IMR-90 (cell line): ENCODE data around the gene CAP2. TPM values are rescaled to one million over a fixed set of nuclear protein-coding genes. Genes with fewer than 3 reads are reported as not detected.

Source experiments
- ATAC-seq: fragments of 200-7000 bp; cut with Tn5 transposase; 2 replicates; pipeline ENCODE4 v1.9.1; 2020; ENCODE audit warnings: low read depth, mild to moderate bottlenecking, moderate library complexity
- BruUV-seq: library from RNA; stranded (reverse); fragments of 400-500 nt; replicated peaks from 2 replicates; lab custom pipeline; 2021; lab: Mats Ljungman, UMichigan
- CTCF ChIA-PET: fragments of 300-600 bp; formaldehyde crosslinking; extraction: SDS; loops from one replicate; lab custom pipeline; 2021; ENCODE audit warnings: antibody characterized with exemption; lab: Yijun Ruan, JAX
- POLR2A ChIA-PET: fragments of 300-600 bp; sonication (Branson Sonifier 250); formaldehyde crosslinking; loops from one replicate; lab custom pipeline; 2022; ENCODE audit warnings: antibody characterized with exemption; ENCODE audit not compliant: unreplicated experiment; lab: Charles Lee
- DNase-seq: peaks from one replicate; pipeline ENCODE4 v3.0.0; 2013
- H2AFZ ChIP-seq: replicated peaks from 2 replicates; pipeline ENCODE3; 2013; ENCODE audit warnings: low read length, mild to moderate bottlenecking; ENCODE audit not compliant: poor library complexity
- H2AK5ac ChIP-seq: 2 replicates; pipeline ENCODE4 v1.6.1; 2013; ENCODE audit warnings: low read depth, low read length, inconsistent platforms
- H2AK9ac ChIP-seq: replicated peaks from 2 replicates; pipeline ENCODE3; 2013; ENCODE audit warnings: mild to moderate bottlenecking, low read depth, low read length, moderate library complexity; ENCODE audit not compliant: poor library complexity
- H2BK120ac ChIP-seq: 2 replicates; pipeline ENCODE4 v1.6.1; 2013; ENCODE audit warnings: low read depth, low read length, inconsistent platforms
- H2BK15ac ChIP-seq: 3 replicates; pipeline ENCODE4 v1.6.1; 2013; ENCODE audit warnings: low read depth, low read length, inconsistent platforms
- H2BK20ac ChIP-seq: 2 replicates; pipeline ENCODE4 v1.6.1; 2013; ENCODE audit warnings: low read depth, mild to moderate bottlenecking, inconsistent platforms, low read length, moderate library complexity
- H2BK5ac ChIP-seq: 2 replicates; pipeline ENCODE4 v1.6.1; 2013; ENCODE audit warnings: mild to moderate bottlenecking, low read depth, low read length, inconsistent platforms; ENCODE audit not compliant: poor library complexity, severe bottlenecking
- H3K14ac ChIP-seq: replicated peaks from 2 replicates; pipeline ENCODE4 v1.6.1; 2013; ENCODE audit warnings: low read depth, low read length, inconsistent platforms
- H3K18ac ChIP-seq: 2 replicates; pipeline ENCODE4 v1.6.1; 2013; ENCODE audit warnings: low read depth, low read length, control low read depth
- H3K23ac ChIP-seq: 2 replicates; pipeline ENCODE4 v1.6.1; 2013; ENCODE audit warnings: low read depth, low read length, inconsistent platforms
- H3K27ac ChIP-seq: 2 replicates; pipeline ENCODE4 v1.5.1; 2013; ENCODE audit warnings: mild to moderate bottlenecking, control low read depth, low read length; ENCODE audit not compliant: insufficient read depth
- H3K27me3 ChIP-seq: 2 replicates; pipeline ENCODE4 v1.6.1; 2013; ENCODE audit warnings: low read length; ENCODE audit not compliant: control insufficient read depth, insufficient read depth
- H3K36me3 ChIP-seq: 2 replicates; pipeline ENCODE4 v1.6.1; 2013; ENCODE audit warnings: low read length, mixed read lengths; ENCODE audit not compliant: control insufficient read depth, insufficient read depth
- H3K4ac ChIP-seq: 2 replicates; pipeline ENCODE4 v1.6.1; 2013; ENCODE audit warnings: low read depth, low read length, inconsistent platforms
- H3K4me1 ChIP-seq: 2 replicates; pipeline ENCODE4 v1.6.1; 2013; ENCODE audit warnings: low read length, mixed read lengths; ENCODE audit not compliant: control insufficient read depth, insufficient read depth
- H3K4me2 ChIP-seq: 2 replicates; pipeline ENCODE4 v1.6.1; 2013; ENCODE audit warnings: low read depth, mild to moderate bottlenecking, control low read depth, low read length, moderate library complexity
- H3K4me3 ChIP-seq: 2 replicates; pipeline ENCODE4 v1.5.1; 2013; ENCODE audit warnings: low read depth, mild to moderate bottlenecking, control low read depth, low read length, moderate library complexity; ENCODE audit not compliant: insufficient read depth
- H3K56ac ChIP-seq: 2 replicates; pipeline ENCODE4 v1.6.1; 2013; ENCODE audit warnings: low read length, inconsistent platforms; ENCODE audit not compliant: insufficient read depth; ENCODE audit errors: extremely low read depth
- H3K79me1 ChIP-seq, 2 experiments: 2 replicates each; pipeline ENCODE4 v1.6.1; 2013; ENCODE audit warnings: low read length in 2 of 2, inconsistent platforms in 1 of 2, low read depth in 1 of 2
- H3K9ac ChIP-seq: 2 replicates; pipeline ENCODE4 v1.6.1; 2013; ENCODE audit warnings: low read depth, low read length, control low read depth
- H3K9me1 ChIP-seq: 2 replicates; pipeline ENCODE4 v1.6.1; 2013; ENCODE audit warnings: low read length, inconsistent platforms; ENCODE audit not compliant: insufficient read depth
- H3K9me3 ChIP-seq: 2 replicates; pipeline ENCODE4 v1.6.1; 2013; ENCODE audit warnings: low read length; ENCODE audit not compliant: control insufficient read depth, insufficient read depth
- H4K20me1 ChIP-seq: 2 replicates; pipeline ENCODE4 v1.6.1; 2013; ENCODE audit warnings: low read length, inconsistent platforms; ENCODE audit not compliant: insufficient read depth
- H4K5ac ChIP-seq: 2 replicates; pipeline ENCODE4 v1.6.1; 2013; ENCODE audit warnings: mild to moderate bottlenecking, low read depth, low read length, control low read depth
- H4K8ac ChIP-seq, 2 experiments: 2 replicates each; pipeline ENCODE4 v1.6.1; 2013; ENCODE audit warnings: low read depth in 2 of 2, low read length in 2 of 2, control low read depth in 1 of 2, inconsistent platforms in 1 of 2
- H4K91ac ChIP-seq: 2 replicates; pipeline ENCODE4 v1.6.1; 2013; ENCODE audit warnings: low read depth, low read length, inconsistent platforms; ENCODE audit not compliant: insufficient read depth
- CEBPB ChIP-seq: IDR thresholded peaks from 2 replicates; pipeline ENCODE4 v1.6.1; 2012; ENCODE audit warnings: low read depth, low read length, improper control_type of control experiment
- CHD1 ChIP-seq: IDR thresholded peaks from 2 replicates; pipeline ENCODE4 v1.6.1; 2012; ENCODE audit warnings: low read depth, low read length, improper control_type of control experiment
- FOS ChIP-seq: fragments of 150-350 bp; IDR thresholded peaks from 2 replicates; pipeline ENCODE4 v1.6.1; 2016; ENCODE audit warnings: low read depth, low read length
- MAFK ChIP-seq: IDR thresholded peaks from 2 replicates; pipeline ENCODE4 v1.6.1; 2012; ENCODE audit warnings: low read depth, low read length, improper control_type of control experiment
- MXI1 ChIP-seq: IDR thresholded peaks from 2 replicates; pipeline ENCODE4 v1.6.1; 2012; ENCODE audit warnings: low read depth, mild to moderate bottlenecking, low read length, moderate library complexity, borderline replicate concordance
- NFE2L2 ChIP-seq: fragments of 150-350 bp; IDR thresholded peaks from 2 replicates; pipeline ENCODE4 v1.6.1; 2016; ENCODE audit warnings: low read depth, mild to moderate bottlenecking, low read length
- POLR2A ChIP-seq: IDR thresholded peaks from 2 replicates; pipeline ENCODE4 v1.6.1; 2012; ENCODE audit warnings: mild to moderate bottlenecking, low read depth, low read length
- RAD21 ChIP-seq: IDR thresholded peaks from 2 replicates; pipeline ENCODE4 v1.6.1; 2012; ENCODE audit warnings: low read length, improper control_type of control experiment
- RCOR1 ChIP-seq: IDR thresholded peaks from 2 replicates; pipeline ENCODE4 v1.6.1; 2012; ENCODE audit warnings: mild to moderate bottlenecking, low read length, improper control_type of control experiment; ENCODE audit not compliant: insufficient replicate concordance
- RFX5 ChIP-seq: IDR thresholded peaks from 2 replicates; pipeline ENCODE4 v1.8.0; 2012; ENCODE audit warnings: low read depth, mild to moderate bottlenecking, low read length, moderate library complexity
- WGBS, 2 experiments: methylation state at CpG; one replicate each; pipeline versions ENCODE4 v1.1.5 to v1.1.7; 2013; ENCODE audit warnings: missing lambda C conversion rate in 2 of 2; ENCODE audit not compliant: insufficient read length in 1 of 2; ENCODE audit errors: extremely low coverage in 2 of 2; 5-methylcytosine and 5-hydroxymethylcytosine counted together
- dilution Hi-C: fragments of 300-500 bp; cut with HindIII; formaldehyde crosslinking; loops from one replicate; pipeline ENCODE4 v1.14.3; 2018; ENCODE audit warnings: low sequenced_read_pairs; ENCODE audit not compliant: unreplicated experiment
- in situ Hi-C: fragments of 300-500 bp; cut with MboI; formaldehyde crosslinking; loops from 3 replicates; pipeline ENCODE4 v1.14.3; 2019; ENCODE audit warnings: low sequenced_read_pairs, inconsistent platforms, mixed read lengths
- intact Hi-C: fragments of 100-400 bp; cut with micrococcal nuclease; formaldehyde crosslinking; loops from 2 replicates; pipeline ENCODE4 v1.10.0; 2022
- polyA plus RNA-seq, 3 experiments: library from polyadenylated mRNA; depleted of rRNA; stranded (reverse); fragments of >200 nt; gene quantifications; 2 replicates each; pipeline ENCODE4 v1.2.3, GENCODE V29; 2012; ENCODE audit warnings: low replicate concordance in 1 of 3
- total RNA-seq: library from RNA; depleted of rRNA; stranded (reverse); fragments of >200 nt; gene quantifications from 2 replicates; pipeline ENCODE4 v1.2.3, GENCODE V29; 2012
- TF ChIP-seq, protein P1 (sequence below): fragments of 150-350 bp; IDR thresholded peaks from 2 replicates; pipeline ENCODE4 v1.6.1; 2016; ENCODE audit warnings: low read depth, mild to moderate bottlenecking, low read length, moderate library complexity, borderline replicate concordance
- TF ChIP-seq, protein P2 (sequence below): fragments of 150-350 bp; IDR thresholded peaks from 2 replicates; pipeline ENCODE4 v1.6.1; 2017; ENCODE audit warnings: mild to moderate bottlenecking, antibody characterized with exemption, low read length, low read depth

The CAP2 gene
- total and polyA plus RNA-seq, 2 of the 4 experiments (the other 2 are of a cell fraction): 14.5 to 27.5 TPM

DNA sequence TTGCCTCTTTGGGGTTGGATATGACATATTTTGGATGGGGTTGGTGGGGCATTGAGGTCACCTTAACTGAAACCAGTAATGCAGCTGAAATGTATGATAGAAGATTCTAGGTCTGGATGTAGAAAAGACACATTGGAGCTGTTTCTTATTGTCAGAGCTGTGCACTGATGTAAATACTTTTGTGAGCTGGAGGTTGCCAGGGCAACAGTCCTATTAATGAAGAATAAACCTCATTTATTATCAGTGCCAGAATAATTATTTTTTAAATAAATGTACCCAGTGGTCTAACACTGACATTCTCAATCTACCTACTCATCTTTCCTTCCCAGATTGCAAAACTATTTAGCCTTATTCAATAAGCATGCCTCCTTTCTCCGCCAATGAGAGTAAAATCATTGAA, 57.0 kb downstream of the CAP2 start:
- in situ Hi-C loops (no loop called here), intact Hi-C loops (no loop called here), dilution Hi-C loops (no loop called here)
- Histone ChIP-seq H3K4me2 (no peak overlapping the region), H4K5ac (no peak overlapping the region), H2BK20ac (no peak overlapping the region), H4K91ac (no peak overlapping the region), H2BK120ac (no peak overlapping the region), H3K4me3 (no peak overlapping the region), H3K4ac (no peak overlapping the region), H2BK5ac (no peak overlapping the region), H3K23ac (no peak overlapping the region), H3K4me1 (peaks cover 6% of the 10 kb centered on the region; the same call in 1 of the 2 replicates), H3K27me3 (no peaks in the 10 kb centered on the region), H2AK5ac (no peak overlapping the region), H3K56ac (no peak overlapping the region), H3K9me3 (no peaks in the 10 kb centered on the region), H3K9ac (no peak overlapping the region), H2BK15ac (no peak overlapping the region), H3K18ac (no peak overlapping the region), H2AFZ (no peak overlapping the region), H3K27ac (no peak overlapping the region), H3K79me1 (peaks cover 24 to 46% of the 10 kb centered on the region in 2 experiments), H2AK9ac (no peak overlapping the region), H3K36me3 (no peaks in the 10 kb centered on the region), H4K20me1 (no peaks in the 10 kb centered on the region), H3K14ac (no peak overlapping the region), H4K8ac (no peak overlapping the region), H3K9me1 (no peaks in the 10 kb centered on the region; the same call in 1 of the 2 replicates)
- WGBS, 2 experiments: no CpG with 5 or more reads among the region's 1 CpG
- no peak for ATAC-seq
- ChIA-PET POLR2A (no interaction called here), CTCF (interaction anchor here (0.6 to 0.7 kb wide), 2 partner anchors 45 to 106 kb away, joined by 6 to 13 read pairs; no protein-coding TSS in a partner anchor)
- no TSS peak for BruUV-seq
- TF ChIP-seq, protein P1, sequence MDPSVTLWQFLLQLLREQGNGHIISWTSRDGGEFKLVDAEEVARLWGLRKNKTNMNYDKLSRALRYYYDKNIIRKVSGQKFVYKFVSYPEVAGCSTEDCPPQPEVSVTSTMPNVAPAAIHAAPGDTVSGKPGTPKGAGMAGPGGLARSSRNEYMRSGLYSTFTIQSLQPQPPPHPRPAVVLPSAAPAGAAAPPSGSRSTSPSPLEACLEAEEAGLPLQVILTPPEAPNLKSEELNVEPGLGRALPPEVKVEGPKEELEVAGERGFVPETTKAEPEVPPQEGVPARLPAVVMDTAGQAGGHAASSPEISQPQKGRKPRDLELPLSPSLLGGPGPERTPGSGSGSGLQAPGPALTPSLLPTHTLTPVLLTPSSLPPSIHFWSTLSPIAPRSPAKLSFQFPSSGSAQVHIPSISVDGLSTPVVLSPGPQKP: no peak
- TF ChIP-seq RAD21 (no peak), MXI1 (no peak), POLR2A (no peak), FOS (no peak), CHD1 (no peak), NFE2L2 (no peak), CEBPB (no peak), RCOR1 (no peak), MAFK (no peak), RFX5 (no peak)
- TF ChIP-seq, protein P2, sequence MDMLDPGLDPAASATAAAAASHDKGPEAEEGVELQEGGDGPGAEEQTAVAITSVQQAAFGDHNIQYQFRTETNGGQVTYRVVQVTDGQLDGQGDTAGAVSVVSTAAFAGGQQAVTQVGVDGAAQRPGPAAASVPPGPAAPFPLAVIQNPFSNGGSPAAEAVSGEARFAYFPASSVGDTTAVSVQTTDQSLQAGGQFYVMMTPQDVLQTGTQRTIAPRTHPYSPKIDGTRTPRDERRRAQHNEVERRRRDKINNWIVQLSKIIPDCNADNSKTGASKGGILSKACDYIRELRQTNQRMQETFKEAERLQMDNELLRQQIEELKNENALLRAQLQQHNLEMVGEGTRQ: no peak
- DNase-seq: no peak
